GM18873 (cell line): ENCODE measurements around the gene CHFR.
A peak's percentile ranks its signal among the peaks of the same experiment; 100 is the strongest.
"Not testable (repeated sequence)": the region's sequence is repeated elsewhere in the genome, so short reads cannot be mapped to it uniquely, and the experiment has no call there.

Source experiments
- ATAC-seq: cut with Tn5 transposase; IDR thresholded peaks from one replicate; pipeline ENCODE4 v1.9.1; 2021; ENCODE audit warnings: mild to moderate bottlenecking, moderate library complexity, moderate number of reproducible peaks; ENCODE audit not compliant: unreplicated experiment, low FRiP score

The CHFR gene, protein sequence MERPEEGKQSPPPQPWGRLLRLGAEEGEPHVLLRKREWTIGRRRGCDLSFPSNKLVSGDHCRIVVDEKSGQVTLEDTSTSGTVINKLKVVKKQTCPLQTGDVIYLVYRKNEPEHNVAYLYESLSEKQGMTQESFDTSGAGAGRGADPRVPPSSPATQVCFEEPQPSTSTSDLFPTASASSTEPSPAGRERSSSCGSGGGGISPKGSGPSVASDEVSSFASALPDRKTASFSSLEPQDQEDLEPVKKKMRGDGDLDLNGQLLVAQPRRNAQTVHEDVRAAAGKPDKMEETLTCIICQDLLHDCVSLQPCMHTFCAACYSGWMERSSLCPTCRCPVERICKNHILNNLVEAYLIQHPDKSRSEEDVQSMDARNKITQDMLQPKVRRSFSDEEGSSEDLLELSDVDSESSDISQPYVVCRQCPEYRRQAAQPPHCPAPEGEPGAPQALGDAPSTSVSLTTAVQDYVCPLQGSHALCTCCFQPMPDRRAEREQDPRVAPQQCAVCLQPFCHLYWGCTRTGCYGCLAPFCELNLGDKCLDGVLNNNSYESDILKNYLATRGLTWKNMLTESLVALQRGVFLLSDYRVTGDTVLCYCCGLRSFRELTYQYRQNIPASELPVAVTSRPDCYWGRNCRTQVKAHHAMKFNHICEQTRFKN

DNA sequence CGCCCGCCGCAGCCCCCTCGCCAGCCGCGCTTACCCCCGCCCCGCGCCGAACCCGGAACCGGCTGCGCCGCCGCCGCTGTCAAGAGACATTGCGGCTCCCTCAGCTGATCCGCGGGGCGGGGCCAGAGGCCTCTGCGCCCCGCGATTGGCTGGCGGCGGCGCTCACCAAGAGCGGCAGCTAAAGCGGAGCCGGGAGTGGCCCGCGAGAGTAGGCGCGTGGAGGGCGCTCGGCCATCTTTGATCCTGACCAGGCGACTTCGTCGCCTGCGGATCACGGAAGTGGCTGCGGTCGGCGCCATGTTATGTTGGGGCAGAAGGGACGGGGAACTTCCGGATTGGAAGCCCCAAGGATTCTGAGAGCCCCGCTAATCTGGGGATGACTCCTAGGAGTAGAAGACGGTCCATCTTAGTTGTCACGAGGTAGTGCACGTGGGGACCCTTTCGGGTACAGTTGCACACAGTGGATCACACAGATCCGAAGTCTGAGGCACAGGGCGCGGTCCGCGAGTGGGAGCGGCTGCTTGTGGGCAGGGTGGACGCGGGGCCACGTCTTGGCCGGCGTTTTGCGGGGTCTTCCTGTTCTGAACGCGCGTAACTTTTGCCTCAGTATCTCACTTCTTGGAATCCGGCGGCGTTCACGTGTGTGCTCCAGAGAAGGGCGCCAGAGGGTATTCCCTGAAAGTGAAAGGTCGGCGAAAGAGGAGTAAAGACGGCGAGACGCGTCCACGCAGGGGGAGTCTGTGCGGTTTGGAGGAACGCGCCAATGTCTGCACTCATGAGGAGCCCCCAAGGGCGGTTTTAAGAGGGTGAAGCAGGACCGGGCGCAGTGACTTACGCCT is at the start of gene CHFR:
Gene CHFR (minus strand): TSS at position 93 of the 839 bp plus-strand sequence. CDS start 277 bp downstream, outside the sequence.
- ATAC-seq: peak; percentile 85

DNA sequence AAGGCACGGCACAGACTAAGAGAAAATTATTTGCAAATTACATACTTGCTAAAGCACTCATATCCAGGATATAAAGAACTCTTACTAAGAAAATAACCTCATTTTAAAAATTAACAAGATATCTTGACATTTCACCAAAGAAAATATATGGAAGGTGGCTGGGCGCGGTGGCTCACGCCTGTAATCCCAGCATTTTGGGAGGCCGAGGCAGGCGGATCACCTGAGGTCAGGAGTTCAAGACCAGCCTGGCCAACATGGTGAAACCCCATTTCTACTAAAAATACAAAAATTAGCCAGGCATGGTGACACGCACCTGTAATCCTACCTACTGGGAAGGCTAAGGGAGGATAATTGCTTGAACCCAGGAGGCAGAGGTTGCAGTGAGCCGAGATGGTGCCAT is 49.5 kb upstream of the CHFR start:
- ATAC-seq: not testable (repeated sequence)

DNA sequence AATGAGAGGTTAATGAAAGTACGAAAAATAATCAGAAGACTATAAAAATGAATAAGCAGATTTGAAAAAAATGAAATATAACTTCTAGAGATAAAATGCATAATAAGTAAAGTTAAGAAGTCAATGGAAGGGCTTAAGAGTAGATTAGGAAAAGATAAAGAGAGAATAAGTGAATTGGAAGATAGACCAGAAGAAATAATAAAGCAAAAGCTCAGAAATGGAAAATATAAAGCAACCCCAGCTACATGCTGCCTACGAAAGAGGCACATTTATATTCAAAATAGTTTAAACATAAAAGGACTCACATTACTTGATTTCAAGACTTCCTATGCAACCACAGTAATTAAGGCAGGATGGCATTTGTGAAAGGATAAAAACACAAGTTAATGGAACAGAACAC is 48.8 kb upstream of the CHFR start:
- no peak for ATAC-seq

DNA sequence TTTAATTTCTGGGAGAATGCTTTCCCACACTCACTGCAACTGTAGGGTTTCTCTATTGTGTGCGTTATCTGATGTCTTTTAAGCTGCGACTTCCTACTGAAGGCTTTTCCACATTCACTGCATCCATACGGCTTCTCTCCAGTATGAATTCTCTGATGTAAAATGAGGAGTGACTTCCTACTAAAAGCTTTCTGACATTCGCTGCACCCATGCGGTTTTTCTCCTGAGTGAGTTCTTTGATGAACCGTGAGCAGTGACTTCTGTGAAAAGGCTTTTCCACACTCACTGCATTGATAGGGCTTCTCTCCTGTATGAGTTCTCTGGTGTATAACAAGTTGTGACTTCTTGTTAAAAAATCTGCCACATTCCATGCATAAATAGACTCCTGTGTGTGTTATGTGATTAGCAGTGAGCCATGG is 39.0 kb upstream of the CHFR start:
- no peak for ATAC-seq

DNA sequence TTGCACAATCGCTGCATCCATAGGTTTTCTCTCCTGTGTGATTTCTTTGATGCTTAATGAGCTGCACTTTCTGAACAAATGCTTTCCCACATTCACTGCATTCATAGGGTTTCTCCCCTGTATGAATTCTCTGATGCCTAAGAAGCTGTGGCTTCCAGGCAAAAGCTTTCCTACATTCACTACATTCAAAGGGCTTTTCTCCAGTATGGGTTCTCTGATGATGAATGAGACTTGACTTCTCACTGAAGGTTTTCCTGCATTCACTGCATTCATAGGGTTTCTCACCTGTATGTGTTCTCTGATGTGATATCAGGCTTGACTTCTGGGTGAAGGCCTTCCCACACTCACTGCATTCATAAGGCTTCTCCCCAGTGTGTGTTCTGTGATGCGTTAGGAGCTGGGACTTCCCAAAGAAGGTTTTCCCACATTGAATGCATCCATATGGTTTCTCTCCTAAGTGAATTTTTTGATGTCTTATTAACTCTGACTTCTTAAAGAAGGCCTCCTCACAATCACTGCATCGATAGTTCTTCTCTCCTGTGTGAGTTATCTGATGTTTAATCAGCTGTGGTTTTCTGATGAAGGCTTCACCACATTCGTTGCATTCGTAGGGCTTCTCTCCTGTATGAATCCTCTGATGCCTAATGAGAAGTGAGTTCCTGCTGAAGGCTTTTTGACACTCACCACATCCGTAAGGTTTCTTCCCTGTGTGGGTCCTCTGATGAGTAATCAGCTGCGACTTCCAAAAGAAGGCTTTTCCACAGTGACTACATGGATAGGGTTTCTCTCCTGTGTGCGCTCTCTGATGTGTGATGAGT is 38.4 kb upstream of the CHFR start:
- no peak for ATAC-seq

DNA sequence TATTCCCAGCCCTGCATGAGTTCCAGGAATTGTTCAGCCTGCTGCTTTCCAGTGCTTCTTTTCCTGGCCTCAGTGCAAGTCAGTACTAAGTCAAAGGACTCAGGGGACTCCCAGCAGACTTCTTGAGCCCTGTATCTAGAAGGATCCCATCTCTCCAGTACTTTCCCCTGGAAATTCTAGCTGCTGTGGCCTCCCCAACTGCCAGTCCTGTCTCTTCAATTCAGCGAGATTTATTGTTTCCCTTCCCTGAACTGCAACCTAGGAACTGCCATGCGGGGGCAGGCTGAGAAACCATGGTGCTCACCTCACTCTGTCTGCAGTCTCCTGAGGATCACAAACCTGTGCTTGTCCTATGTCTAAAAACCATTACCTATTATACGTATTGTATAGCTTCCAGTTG is 37.0 kb upstream of the CHFR start:
- no peak for ATAC-seq

DNA sequence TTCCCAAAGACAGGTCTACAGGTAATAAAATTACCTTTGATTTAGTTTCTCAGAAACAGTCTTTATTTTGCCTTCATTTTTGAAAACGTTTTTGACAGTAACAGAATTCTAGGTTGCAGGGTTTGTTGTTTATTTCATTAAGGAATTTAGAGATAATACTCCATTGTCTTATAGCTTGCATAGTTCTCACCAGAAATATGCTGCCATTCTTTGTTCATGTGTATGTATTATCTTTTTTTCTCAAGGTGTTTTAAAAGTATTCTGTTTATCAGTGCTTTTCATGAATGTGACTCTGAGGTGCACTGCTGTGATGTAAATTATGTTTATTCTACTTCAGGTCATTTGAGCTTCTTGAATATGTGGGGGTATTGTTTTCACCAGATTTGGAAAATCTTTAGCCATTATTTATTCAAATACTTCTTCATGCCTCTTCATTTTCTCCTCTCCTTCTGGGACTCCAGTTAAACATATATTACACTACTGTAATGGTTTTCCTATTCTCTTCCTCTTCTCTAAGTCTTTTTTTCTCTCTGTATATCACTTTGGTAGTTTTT is 36.0 kb upstream of the CHFR start:
- no peak for ATAC-seq

DNA sequence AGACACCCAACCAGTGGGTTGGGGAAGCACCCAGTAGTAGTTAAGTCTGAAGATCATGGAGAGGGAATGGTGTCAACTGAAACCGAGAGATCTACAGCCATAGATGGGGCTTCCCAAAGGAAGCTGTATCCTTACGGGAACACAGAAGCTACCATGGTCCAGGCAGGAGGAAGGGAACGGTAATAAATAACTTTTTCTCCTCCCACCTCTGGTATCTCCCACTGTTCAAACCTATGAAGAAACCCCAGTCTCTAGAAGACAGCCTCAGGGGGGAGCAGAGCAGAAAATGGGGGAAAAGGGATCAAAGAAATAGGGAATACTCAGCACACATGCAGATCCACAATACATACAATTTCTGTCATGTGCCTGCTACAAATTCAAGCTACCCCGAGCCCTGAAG is 35.3 kb upstream of the CHFR start:
- no peak for ATAC-seq

DNA sequence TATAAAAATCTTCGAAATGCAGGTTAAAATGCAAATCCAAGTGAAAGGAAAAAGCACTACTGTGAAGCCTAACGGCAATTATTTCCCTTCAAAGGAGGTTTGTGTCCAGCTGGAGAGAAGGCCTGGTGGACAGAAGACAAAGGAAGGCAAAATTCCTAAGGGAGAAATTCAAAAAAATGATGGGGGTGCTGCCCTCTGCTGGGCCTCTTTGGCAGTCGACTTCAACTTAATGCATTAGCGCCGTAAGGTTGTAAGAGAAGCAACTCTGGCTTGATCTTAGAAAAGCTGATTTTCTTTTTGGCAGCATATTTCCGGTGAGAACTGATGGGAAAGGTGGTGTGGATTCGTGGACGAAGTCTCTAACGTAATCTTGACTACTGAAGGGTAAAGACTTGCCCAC is 34.3 kb upstream of the CHFR start:
- no peak for ATAC-seq

DNA sequence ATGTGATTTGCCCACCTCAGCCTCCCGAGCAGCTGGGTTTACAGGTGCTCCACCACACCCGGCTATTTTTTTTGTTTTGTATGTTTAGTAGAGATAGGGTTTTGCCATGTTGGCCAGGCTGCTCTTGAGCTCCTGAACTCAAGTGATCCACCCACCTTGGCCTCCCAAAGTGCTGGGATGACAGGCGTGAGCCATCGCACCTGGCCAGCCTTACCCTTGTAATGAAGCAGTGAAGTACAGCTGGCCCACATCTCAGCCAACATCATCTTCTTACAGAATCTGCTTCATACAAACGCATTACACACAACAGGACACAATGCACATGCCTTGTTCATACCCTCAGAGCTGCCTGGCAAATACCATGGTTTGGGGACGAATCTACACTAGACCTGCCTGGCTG is 31.3 kb upstream of the CHFR start:
- ATAC-seq: no peak

DNA sequence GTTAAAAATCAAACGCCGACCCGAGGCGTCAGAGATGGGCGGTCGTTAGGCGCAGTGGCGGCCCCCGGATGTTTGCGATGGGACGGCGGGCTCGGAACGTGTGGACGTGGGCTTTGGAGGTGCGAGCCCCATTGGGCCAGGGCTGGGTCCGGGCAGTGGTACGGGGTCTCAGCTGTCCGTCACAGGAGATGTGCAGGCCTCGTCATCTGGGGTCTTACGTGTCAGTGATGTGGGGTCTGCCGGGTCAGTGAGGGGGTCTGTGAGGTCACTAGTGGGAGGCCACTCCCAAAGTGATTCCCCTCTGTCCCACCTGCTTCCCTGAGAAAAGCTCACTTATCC is 21.6 kb upstream of the CHFR start:
- ATAC-seq: no peak

DNA sequence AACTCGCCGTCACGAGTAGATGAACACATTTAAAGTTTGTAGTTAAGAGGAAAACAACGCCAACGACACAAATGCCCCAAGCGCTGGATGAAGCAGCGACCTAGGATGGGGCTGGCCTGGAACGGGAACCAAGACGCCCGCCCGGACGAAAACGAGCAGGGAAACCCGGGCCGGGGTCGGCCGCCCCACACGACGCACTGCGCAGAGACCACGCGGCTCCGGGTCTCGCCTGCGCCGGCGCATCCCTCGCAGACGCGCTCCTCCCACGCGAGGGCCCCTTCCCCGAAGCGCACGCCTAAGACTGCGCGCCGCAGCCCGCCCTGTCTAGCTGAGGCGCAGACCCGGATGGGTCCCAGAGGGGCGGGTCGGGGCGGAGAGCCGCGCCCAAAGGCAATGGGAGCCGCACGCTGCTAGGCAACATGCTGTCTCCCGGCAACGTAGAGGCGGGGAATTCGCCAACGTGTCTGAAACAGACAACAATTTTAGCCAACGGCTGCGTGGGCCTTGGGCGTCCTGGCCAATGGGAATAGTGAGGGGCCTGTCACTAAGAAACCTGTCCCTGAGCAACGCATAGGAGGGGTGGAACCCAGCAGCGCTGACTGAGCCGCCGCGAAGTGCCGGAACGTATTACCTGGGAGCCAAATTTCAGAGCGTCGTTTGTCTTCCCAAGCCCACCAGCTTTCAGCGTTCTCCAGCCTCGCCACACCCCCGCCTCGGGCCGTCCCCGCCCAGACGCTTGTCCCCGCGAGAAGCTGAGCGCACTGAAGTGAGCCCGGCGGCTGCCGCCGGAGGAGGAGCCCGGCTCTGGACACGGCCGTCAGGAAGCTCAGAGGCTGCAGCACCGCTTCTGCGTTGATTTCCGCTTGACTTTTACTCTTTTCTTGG is 21.0 kb upstream of the CHFR start:
- ATAC-seq: peak; percentile 98

DNA sequence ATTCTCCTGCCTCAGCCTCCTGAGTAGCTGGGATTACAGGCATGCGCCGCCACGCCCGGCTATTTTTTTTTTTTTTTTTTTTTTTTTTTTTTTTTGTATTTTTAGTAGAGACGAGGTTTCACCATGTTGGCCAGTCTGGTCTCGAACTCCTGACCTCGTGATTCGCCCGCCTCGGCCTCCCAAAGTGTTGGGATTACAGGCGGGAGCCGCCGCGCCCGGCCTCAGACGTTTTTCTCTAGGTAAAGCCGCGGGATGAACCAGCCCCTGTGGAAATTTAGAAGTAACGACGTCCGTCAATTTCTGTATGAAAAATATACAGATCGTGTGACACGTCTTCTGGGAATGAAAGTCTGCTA is 20.4 kb upstream of the CHFR start:
- ATAC-seq: not testable (repeated sequence)

DNA sequence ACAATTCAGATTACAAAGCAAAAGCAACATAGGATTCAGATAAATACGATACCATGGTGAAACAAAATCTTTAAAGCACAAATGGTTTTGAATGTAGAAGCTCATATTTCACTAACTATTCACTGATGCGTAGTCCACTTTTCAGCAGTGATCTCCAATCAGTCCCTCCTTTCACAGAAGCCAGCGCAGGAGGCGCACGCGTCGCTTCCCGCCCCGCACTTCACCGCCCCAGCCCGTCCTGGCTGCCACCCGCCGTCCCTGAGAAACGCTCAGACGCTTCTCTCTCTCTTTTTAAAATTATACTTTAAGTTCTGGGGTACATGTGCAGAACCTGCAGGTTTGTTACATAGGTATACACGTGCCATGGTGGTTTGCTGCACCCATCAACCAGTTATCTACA is 19.8 kb upstream of the CHFR start:
- no peak for ATAC-seq

DNA sequence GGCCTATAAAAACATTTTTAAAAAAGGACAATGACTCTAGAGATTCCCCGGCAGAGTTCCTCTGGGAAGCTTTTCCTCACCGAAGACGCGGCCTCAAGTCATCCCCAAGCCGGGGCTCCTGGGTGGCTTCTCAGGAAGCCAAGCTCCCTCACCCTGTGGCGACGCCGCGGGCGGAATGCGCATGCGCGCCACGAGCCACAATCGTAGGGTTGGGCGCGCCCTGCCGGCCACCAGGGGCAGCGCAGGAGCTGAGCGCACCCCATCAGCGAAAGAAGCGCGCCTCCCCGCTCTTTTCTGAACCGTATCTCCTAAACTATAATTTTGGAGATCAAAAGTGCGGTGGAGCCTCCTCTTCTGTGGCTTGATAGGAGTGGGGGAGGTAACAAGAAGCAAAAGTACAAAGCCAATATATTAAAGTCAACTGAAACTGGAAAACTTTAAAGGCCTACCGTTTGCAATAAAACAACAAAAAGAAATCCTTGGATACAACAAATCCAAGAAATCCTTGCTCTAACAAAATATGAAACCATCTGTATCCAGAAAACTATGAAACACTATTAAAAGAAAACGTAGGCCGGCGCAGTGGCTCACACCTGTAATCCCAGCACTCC is 17.4 kb upstream of the CHFR start:
- ATAC-seq: no peak

DNA sequence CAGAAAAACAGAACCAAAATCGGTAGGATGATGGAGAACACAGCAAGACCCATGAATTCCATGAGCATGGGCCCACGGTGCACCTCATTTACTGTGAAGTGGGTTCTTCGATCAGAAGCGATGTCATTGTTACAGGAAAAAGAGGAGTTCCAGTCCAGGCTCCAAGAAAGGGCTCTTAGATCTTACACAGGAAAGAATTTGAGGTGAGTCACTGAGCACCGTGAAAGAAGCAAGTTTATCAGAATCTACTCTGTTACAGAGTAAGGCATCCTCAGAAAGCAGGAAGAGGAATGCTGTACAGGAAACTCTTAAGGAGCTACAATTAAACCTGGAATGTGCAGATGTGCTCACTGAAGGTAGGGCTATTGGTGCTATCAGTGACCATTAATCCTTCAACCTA is 11.6 kb upstream of the CHFR start:
- no peak for ATAC-seq

DNA sequence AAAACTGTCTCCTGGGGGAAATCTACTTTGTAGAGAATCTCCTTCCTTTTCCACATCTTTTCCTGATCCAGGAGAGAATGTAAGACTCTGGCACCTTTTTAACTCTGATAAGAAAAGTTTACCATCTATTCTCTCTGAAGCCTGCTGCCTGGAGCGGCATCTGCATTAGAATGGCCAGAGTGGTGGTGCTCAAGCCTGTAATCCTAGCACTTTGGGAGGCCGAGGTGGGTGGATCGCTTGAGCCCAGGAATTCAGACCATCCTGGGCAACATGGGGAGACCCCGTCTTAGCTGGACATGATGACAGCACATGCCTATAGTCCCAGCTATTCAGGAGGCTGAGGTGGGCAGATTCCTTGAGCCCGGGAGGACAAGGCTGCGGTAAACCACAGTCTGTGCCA is 1.4 kb upstream of the CHFR start:
- no peak for ATAC-seq

DNA sequence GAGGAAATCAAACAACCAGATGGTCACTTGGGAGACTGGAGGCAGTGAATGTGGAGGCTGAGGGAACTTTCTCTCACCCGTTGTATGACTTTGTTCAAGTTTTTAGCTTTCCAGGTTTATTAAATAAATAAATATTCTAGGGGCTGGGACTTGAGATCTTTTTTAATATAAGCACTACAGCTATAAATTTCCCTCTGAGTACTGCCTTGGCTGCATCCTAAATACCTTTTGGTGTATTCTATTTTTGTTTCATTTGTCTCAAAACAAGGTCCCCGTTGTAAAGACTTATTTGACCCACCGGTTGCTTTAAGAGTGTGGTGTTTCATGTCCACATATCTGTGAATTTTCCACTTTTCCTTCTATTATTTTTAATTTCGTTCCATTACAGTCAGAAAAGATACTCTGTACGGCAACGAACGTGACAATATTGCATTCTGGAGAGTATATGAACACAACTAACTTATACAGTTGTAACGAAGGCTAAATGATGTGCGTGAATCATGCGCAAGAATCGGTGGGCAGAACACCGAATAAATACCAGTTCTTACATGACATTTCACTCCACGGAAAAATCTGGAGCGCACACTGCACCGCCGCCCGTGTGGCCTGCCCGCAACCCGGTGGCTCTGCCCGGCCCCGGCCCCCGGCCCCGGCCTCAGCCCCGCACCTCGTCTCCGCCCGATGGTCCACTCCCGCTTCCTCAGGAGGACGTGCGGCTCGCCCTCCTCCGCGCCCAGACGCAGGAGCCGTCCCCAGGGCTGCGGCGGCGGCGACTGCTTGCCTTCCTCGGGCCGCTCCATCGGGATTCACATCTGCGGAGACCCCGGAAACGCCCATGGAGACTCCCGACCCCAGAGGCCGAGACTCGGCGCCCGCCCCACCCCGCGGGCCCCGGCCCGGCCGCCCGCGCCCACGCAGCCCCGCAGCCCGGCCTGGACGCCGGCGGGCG is 602 bp downstream of the CHFR start:
- no peak for ATAC-seq
